ENCODE results near the gene GPS2.

Gene GPS2

DNA sequence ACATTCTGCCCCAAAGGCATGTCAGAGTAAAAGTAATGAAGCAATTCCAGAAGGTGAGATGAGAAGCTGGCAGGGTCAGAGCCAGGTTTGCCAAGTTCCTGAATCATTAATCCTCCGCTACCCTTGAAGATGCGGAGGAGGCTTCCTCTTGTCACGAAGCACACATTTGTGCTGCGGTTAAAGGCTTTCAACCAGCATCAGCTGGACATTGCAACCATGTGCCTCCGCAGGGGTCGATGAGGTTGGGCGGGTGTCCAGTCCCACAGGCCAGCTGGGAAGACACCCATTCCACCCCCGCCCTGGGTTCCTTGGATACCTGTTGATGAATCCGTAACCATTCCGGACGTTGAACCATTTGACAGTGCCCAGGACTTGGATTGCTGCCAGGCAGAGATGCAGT lies 22.0 kb downstream of the GPS2 start:
- TF ChIP-seq ZNF384 (IDR thresholded peaks at IDR 0.05) = no peak
- TF ChIP-seq ELF4 (IDR thresholded peaks at IDR 0.05) = no peak
- no peak for TF ChIP-seq FOXK2 (IDR thresholded peaks at IDR 0.05)
- no peak for TF ChIP-seq FOXM1 (IDR thresholded peaks at IDR 0.05; ENCODE audit: borderline replicate concordance)
- CTCF ChIA-PET = no interaction called here
- no peak for DNase-seq (ENCODE audit: extremely low spot score)
- POLR2A ChIA-PET = no interaction called here

DNA sequence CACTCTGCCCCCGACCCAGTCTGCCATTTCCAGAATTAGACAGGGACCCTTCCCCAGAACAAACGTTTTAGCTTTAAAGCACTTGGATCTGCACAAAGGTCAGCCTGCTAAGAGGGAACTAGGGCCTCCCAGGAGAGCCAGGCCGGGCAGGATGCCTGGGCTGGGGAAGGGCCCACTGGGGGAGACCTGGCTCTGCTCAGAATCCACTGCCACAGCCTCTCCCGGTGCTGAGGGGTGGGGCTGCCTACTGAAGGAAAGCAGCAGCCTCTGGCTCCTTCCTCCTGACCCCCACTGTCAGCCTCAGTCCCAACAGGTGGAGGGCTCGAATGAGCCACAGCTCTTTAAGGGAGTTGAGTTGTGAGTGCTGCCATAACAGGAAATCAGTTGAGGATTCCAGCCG lies 22.4 kb downstream of the GPS2 start:
- ChIA-PET POLR2A (no interaction called here), CTCF (no interaction called here)
- TF ChIP-seq HDGF (IDR thresholded peaks at IDR 0.05; ENCODE audit: borderline replicate concordance) (no peak), LEF1 (IDR thresholded peaks at IDR 0.05; ENCODE audit: borderline replicate concordance) (no peak), SP1 (IDR thresholded peaks at IDR 0.05) (no peak), TARDBP (IDR thresholded peaks at IDR 0.05) (no peak), ELF4 (IDR thresholded peaks at IDR 0.05) (no peak), FOXM1 (IDR thresholded peaks at IDR 0.05; ENCODE audit: borderline replicate concordance) (no peak), SUZ12 (IDR thresholded peaks at IDR 0.05) (no peak), BHLHE40 (IDR thresholded peaks at IDR 0.05; ENCODE audit: borderline replicate concordance) (no peak), ARNT (IDR thresholded peaks at IDR 0.05) (no peak), NFRKB (IDR thresholded peaks at IDR 0.05) (no peak), FOXK2 (IDR thresholded peaks at IDR 0.05) (no peak), CTBP1 (IDR thresholded peaks at IDR 0.05; ENCODE audit: borderline replicate concordance) (no peak), L3MBTL2 (conservative IDR thresholded peaks at IDR 0.05) (no peak), PKNOX1 (IDR thresholded peaks at IDR 0.05) (no peak), ZNF384 (IDR thresholded peaks at IDR 0.05) (no peak), FOXA1 (IDR thresholded peaks at IDR 0.05) (no peak)
- no peak for DNase-seq (ENCODE audit: extremely low spot score)

- ChIA-PET POLR2A (interaction anchor here (0.9 to 1.2 kb wide), 2 partner anchors 16 to 37 kb away, joined by 3 to 4 read pairs; partner anchors contain the start of gene NEURL4), CTCF (interaction anchor here (1.5 kb wide), 1 partner anchor 12 kb away, joined by 4 read pairs; no protein-coding TSS in a partner anchor)
- TF ChIP-seq SP1 (IDR thresholded peaks at IDR 0.05) (no peak), FOXK2 (IDR thresholded peaks at IDR 0.05) (no peak), FOXA1 (IDR thresholded peaks at IDR 0.05) (no peak), CTBP1 (IDR thresholded peaks at IDR 0.05; ENCODE audit: borderline replicate concordance) (no peak), PKNOX1 (IDR thresholded peaks at IDR 0.05) (no peak), SUZ12 (IDR thresholded peaks at IDR 0.05) (no peak), HDGF (IDR thresholded peaks at IDR 0.05; ENCODE audit: borderline replicate concordance) (no peak), ARNT (IDR thresholded peaks at IDR 0.05) (no peak), ZNF384 (IDR thresholded peaks at IDR 0.05) (no peak), FOXM1 (IDR thresholded peaks at IDR 0.05; ENCODE audit: borderline replicate concordance) (no peak), BHLHE40 (IDR thresholded peaks at IDR 0.05; ENCODE audit: borderline replicate concordance) (no peak), L3MBTL2 (conservative IDR thresholded peaks at IDR 0.05) (no peak), LEF1 (IDR thresholded peaks at IDR 0.05; ENCODE audit: borderline replicate concordance) (no peak), NFRKB (IDR thresholded peaks at IDR 0.05) (no peak), TARDBP (IDR thresholded peaks at IDR 0.05) (no peak), ELF4 (IDR thresholded peaks at IDR 0.05) (no peak)
- DNase-seq (ENCODE audit: extremely low spot score) = no peak
Observed at GRCh38 chr17:7292194-7292593, 23.0 kb downstream of the GPS2 start.

DNA sequence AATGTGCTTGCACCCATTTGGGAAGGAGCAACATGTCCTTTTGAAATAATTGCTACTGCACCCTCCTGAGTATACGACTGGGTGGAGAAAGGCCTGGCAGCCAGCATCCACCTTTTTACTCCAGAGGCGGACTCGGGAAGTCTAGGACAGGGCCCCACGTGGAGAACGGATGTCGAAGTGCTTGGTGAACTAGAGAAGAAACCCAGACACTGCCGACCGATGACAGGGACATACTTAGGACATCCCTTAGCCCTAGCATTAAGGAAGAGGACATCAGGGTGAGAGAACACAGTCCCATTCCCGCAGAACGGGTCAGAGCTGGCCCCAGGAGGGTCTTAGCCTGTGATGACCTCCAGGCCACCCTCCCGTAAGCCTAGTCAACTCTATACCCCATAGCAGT lies 24.5 kb downstream of the GPS2 start:
- CTCF ChIA-PET = interaction anchor here (1.5 kb wide), 1 partner anchor 10 kb away, joined by 4 read pairs; no protein-coding TSS in a partner anchor
- no peak for TF ChIP-seq CTBP1 (IDR thresholded peaks at IDR 0.05; ENCODE audit: borderline replicate concordance)
- POLR2A ChIA-PET = interaction anchor here (0.7 kb wide), 1 partner anchor 73 kb away, joined by 3 read pairs; no protein-coding TSS in a partner anchor
- no peak for DNase-seq (ENCODE audit: extremely low spot score)

DNA sequence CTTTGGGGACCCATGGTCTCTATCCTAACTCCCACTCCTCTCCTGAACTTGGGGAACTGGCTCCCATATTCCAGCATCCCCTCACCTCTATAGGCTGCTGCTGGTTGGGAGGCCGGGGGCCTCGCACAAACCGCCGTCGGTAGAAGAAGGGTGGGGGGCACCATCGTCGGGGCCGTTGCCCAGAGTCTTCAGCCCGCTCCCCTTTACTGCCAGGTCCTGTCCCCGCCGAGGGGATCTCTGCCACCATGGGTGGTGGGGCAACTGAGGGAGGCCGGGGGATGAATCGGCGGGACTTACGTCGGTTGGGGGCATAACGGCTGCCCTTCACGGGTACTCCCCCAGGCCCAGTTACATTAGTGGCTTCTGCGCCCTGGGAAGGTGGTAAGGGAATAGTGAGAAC lies 25.0 kb downstream of the GPS2 start:
- CTCF ChIA-PET = no interaction called here
- POLR2A ChIA-PET = no interaction called here
- no peak for DNase-seq (ENCODE audit: extremely low spot score)
- TF ChIP-seq CTBP1 (IDR thresholded peaks at IDR 0.05; ENCODE audit: borderline replicate concordance) = no peak
- no peak for TF ChIP-seq LEF1 (IDR thresholded peaks at IDR 0.05; ENCODE audit: borderline replicate concordance)
- no peak for TF ChIP-seq L3MBTL2 (conservative IDR thresholded peaks at IDR 0.05)
- no peak for TF ChIP-seq BHLHE40 (IDR thresholded peaks at IDR 0.05; ENCODE audit: borderline replicate concordance)
- TF ChIP-seq HDGF (IDR thresholded peaks at IDR 0.05; ENCODE audit: borderline replicate concordance) = no peak
- TF ChIP-seq FOXA1 (IDR thresholded peaks at IDR 0.05) = no peak
- TF ChIP-seq ARNT (IDR thresholded peaks at IDR 0.05) = no peak
- no peak for TF ChIP-seq PKNOX1 (IDR thresholded peaks at IDR 0.05)
- no peak for TF ChIP-seq FOXK2 (IDR thresholded peaks at IDR 0.05)
- no peak for TF ChIP-seq FOXM1 (IDR thresholded peaks at IDR 0.05; ENCODE audit: borderline replicate concordance)
- TF ChIP-seq TARDBP (IDR thresholded peaks at IDR 0.05) = no peak
- no peak for TF ChIP-seq NFRKB (IDR thresholded peaks at IDR 0.05)
- no peak for TF ChIP-seq SUZ12 (IDR thresholded peaks at IDR 0.05)
- no peak for TF ChIP-seq ZNF384 (IDR thresholded peaks at IDR 0.05)
- TF ChIP-seq ELF4 (IDR thresholded peaks at IDR 0.05) = no peak
- TF ChIP-seq SP1 (IDR thresholded peaks at IDR 0.05) = no peak

GRCh38 chr17:7289256-7290032 lies 25.7 kb downstream of the GPS2 start:
- CTCF ChIA-PET = no interaction called here
- TF ChIP-seq FOXM1 (IDR thresholded peaks at IDR 0.05; ENCODE audit: borderline replicate concordance) = no peak
- no peak for TF ChIP-seq CTBP1 (IDR thresholded peaks at IDR 0.05; ENCODE audit: borderline replicate concordance)
- TF ChIP-seq BHLHE40 (IDR thresholded peaks at IDR 0.05; ENCODE audit: borderline replicate concordance) = no peak
- TF ChIP-seq ELF4 (IDR thresholded peaks at IDR 0.05) = no peak
- no peak for TF ChIP-seq FOXK2 (IDR thresholded peaks at IDR 0.05)
- TF ChIP-seq L3MBTL2 (conservative IDR thresholded peaks at IDR 0.05) = no peak
- no peak for TF ChIP-seq ZNF384 (IDR thresholded peaks at IDR 0.05)
- no peak for TF ChIP-seq TARDBP (IDR thresholded peaks at IDR 0.05)
- no peak for TF ChIP-seq ARNT (IDR thresholded peaks at IDR 0.05)
- TF ChIP-seq PKNOX1 (IDR thresholded peaks at IDR 0.05) = no peak
- no peak for TF ChIP-seq HDGF (IDR thresholded peaks at IDR 0.05; ENCODE audit: borderline replicate concordance)
- no peak for TF ChIP-seq SP1 (IDR thresholded peaks at IDR 0.05)
- TF ChIP-seq LEF1 (IDR thresholded peaks at IDR 0.05; ENCODE audit: borderline replicate concordance) = no peak
- no peak for TF ChIP-seq NFRKB (IDR thresholded peaks at IDR 0.05)
- no peak for TF ChIP-seq FOXA1 (IDR thresholded peaks at IDR 0.05)
- TF ChIP-seq SUZ12 (IDR thresholded peaks at IDR 0.05) = no peak
- POLR2A ChIA-PET = no interaction called here
- DNase-seq (ENCODE audit: extremely low spot score) = no peak
